H1 (cell line): ENCODE data around the gene YBX3. TPM values are rescaled to one million over a fixed set of nuclear protein-coding genes. Genes with fewer than 3 reads are reported as not detected.

Source experiments
- CTCF ChIA-PET: fragments of 300-600 bp; sonication (Branson Sonifier 250); formaldehyde crosslinking; loops from one replicate; lab custom pipeline; 2021; ENCODE audit not compliant: partially characterized antibody; lab: Charles Lee
- POLR2A ChIA-PET: fragments of 300-600 bp; sonication (Branson Sonifier 250); formaldehyde crosslinking; loops from one replicate; lab custom pipeline; 2021; ENCODE audit warnings: inconsistent platforms; ENCODE audit not compliant: partially characterized antibody; lab: Charles Lee
- DNase-seq, 2 experiments: peaks; one replicate each; pipeline versions ENCODE4 v3.0.0 to v3.0.0-alpha.2; 2010 to 2022; ENCODE audit warnings: low spot score in 2 of 2, low read depth in 1 of 2, mixed read lengths in 1 of 2
- FAIRE-seq: peaks from 2 replicates; lab custom pipeline; 2011; peaks lifted over from hg19 to GRCh38; lab: Jason Lieb, UNC
- H2AFZ ChIP-seq: 2 replicates; pipeline ENCODE4 v1.8.1; 2012; ENCODE audit warnings: low read length, inconsistent platforms
- H2AK5ac ChIP-seq: 2 replicates; pipeline ENCODE4 v1.6.1; 2013; ENCODE audit warnings: low read depth, low read length
- H2BK120ac ChIP-seq: replicated peaks from 2 replicates; pipeline ENCODE3; 2013; ENCODE audit warnings: low read depth, low read length, inconsistent platforms
- H2BK12ac ChIP-seq: 2 replicates; pipeline ENCODE4 v1.6.1; 2013; ENCODE audit warnings: low read depth, low read length
- H2BK15ac ChIP-seq: 2 replicates; pipeline ENCODE4 v1.6.1; 2013; ENCODE audit warnings: low read length
- H2BK20ac ChIP-seq: 2 replicates; pipeline ENCODE4 v1.6.1; 2013; ENCODE audit warnings: low read length
- H2BK5ac ChIP-seq: 2 replicates; pipeline ENCODE4 v1.6.1; 2013; ENCODE audit warnings: low read depth, low read length
- H3K14ac ChIP-seq: 2 replicates; pipeline ENCODE4 v1.6.1; 2013; ENCODE audit warnings: inconsistent platforms; ENCODE audit not compliant: insufficient read length
- H3K18ac ChIP-seq: 2 replicates; pipeline ENCODE4 v1.6.1; 2013; ENCODE audit warnings: low read length; ENCODE audit errors: extremely low read depth
- H3K23ac ChIP-seq: 2 replicates; pipeline ENCODE4 v1.6.1; 2013; ENCODE audit warnings: inconsistent platforms; ENCODE audit not compliant: insufficient read length
- H3K23me2 ChIP-seq: 2 replicates; pipeline ENCODE4 v1.6.1; 2013; ENCODE audit warnings: low read depth, low read length
- H3K27ac ChIP-seq: 2 replicates; pipeline ENCODE4 v1.6.1; 2011; ENCODE audit warnings: low read depth, low read length, inconsistent platforms
- H3K27me3 ChIP-seq, 4 experiments: replicated peaks in 1 of 4; 1 replicate in 1 of 4; 2 replicates in 3 of 4; pipeline versions ENCODE4 v1.6.1 to v1.8.1; 2011 to 2013; ENCODE audit warnings: low read length in 3 of 4, mild to moderate bottlenecking in 3 of 4, inconsistent platforms in 2 of 4, mixed read lengths in 2 of 4, moderate library complexity in 1 of 4; ENCODE audit not compliant: control insufficient read depth in 3 of 4, insufficient read depth in 3 of 4; ENCODE audit errors: extremely low read depth in 1 of 4
- H3K36me3 ChIP-seq, 4 experiments: 2 replicates each; pipeline versions ENCODE4 v1.6.1 to v1.8.1; 2011 to 2013; ENCODE audit warnings: mild to moderate bottlenecking in 4 of 4, low read length in 3 of 4, moderate library complexity in 2 of 4, control low read depth in 1 of 4, inconsistent platforms in 1 of 4; ENCODE audit not compliant: insufficient read depth in 4 of 4, control insufficient read depth in 2 of 4
- H3K4ac ChIP-seq: replicated peaks from 2 replicates; pipeline ENCODE3; 2013; ENCODE audit warnings: low read length, low read depth, mixed read lengths, inconsistent platforms; ENCODE audit not compliant: insufficient read length
- H3K4me1 ChIP-seq, 4 experiments: replicated peaks in 1 of 4; 1 replicate in 1 of 4; 2 replicates in 3 of 4; pipeline versions ENCODE4 v1.6.1 to v1.8.1; 2011 to 2013; ENCODE audit warnings: low read length in 3 of 4, inconsistent platforms in 2 of 4, mixed read lengths in 1 of 4; ENCODE audit not compliant: insufficient read depth in 4 of 4, control insufficient read depth in 3 of 4
- H3K4me2 ChIP-seq, 2 experiments: 2 replicates each; pipeline versions ENCODE4 v1.6.1 to v1.8.1; 2011 to 2013; ENCODE audit warnings: low read depth in 2 of 2, low read length in 2 of 2, control low read depth in 1 of 2, inconsistent platforms in 1 of 2, mild to moderate bottlenecking in 1 of 2; ENCODE audit not compliant: insufficient read depth in 1 of 2
- H3K4me3 ChIP-seq, 4 experiments: fragments of 200-600, 300-600 bp in 1 of 4; sonication (generic), shearing (Covaris generic), sonication (Bioruptor Twin) in 1 of 4; 2 replicates each; pipeline versions ENCODE4 v1.5.1 to v1.8.1; 2011 to 2016; ENCODE audit warnings: low read length in 4 of 4, low read depth in 3 of 4, control low read depth in 2 of 4, inconsistent platforms in 2 of 4, mild to moderate bottlenecking in 2 of 4, mixed read lengths in 1 of 4, moderate library complexity in 1 of 4; ENCODE audit not compliant: insufficient read depth in 2 of 4; ENCODE audit errors: extremely low read depth in 1 of 4
- H3K56ac ChIP-seq: replicated peaks from 2 replicates; pipeline ENCODE3; 2013; ENCODE audit warnings: low read depth, mild to moderate bottlenecking, mixed read lengths, low read length, inconsistent platforms; ENCODE audit not compliant: insufficient read length
- H3K79me1 ChIP-seq: 2 replicates; pipeline ENCODE4 v1.6.1; 2013; ENCODE audit warnings: low read depth, low read length, control low read depth
- H3K79me2 ChIP-seq, 2 experiments: 2 replicates each; pipeline versions ENCODE4 v1.6.1 to v1.8.1; 2012 to 2013; ENCODE audit warnings: low read length in 2 of 2, mild to moderate bottlenecking in 2 of 2, inconsistent platforms in 1 of 2; ENCODE audit not compliant: insufficient read depth in 2 of 2, control insufficient read depth in 1 of 2
- H3K9ac ChIP-seq, 4 experiments: replicated peaks in 1 of 4; 1 replicate in 1 of 4; 2 replicates in 3 of 4; pipeline versions ENCODE4 v1.6.1 to v1.8.1; 2011 to 2013; ENCODE audit warnings: low read depth in 3 of 4, low read length in 3 of 4, control low read depth in 2 of 4, mild to moderate bottlenecking in 2 of 4, moderate library complexity in 2 of 4, inconsistent platforms in 1 of 4; ENCODE audit errors: extremely low read depth in 1 of 4
- H3K9me3 ChIP-seq, 2 experiments: 2 replicates each; pipeline versions ENCODE4 v1.6.1 to v1.8.1; 2012 to 2013; ENCODE audit warnings: mild to moderate bottlenecking in 2 of 2, moderate library complexity in 2 of 2, control low read depth in 1 of 2, inconsistent platforms in 1 of 2, low read depth in 1 of 2, low read length in 1 of 2, mixed read lengths in 1 of 2; ENCODE audit not compliant: insufficient read depth in 2 of 2
- H4K20me1 ChIP-seq, 2 experiments: replicated peaks in 1 of 2; 2 replicates each; pipeline versions ENCODE3 to v1.8.1; 2011 to 2013; ENCODE audit warnings: inconsistent platforms in 2 of 2, low read length in 2 of 2, mild to moderate bottlenecking in 1 of 2; ENCODE audit not compliant: insufficient read depth in 2 of 2, control insufficient read depth in 1 of 2
- H4K5ac ChIP-seq: 2 replicates; pipeline ENCODE4 v1.6.1; 2013; ENCODE audit warnings: low read length, low read depth, mixed read lengths, inconsistent platforms; ENCODE audit not compliant: insufficient read length
- H4K8ac ChIP-seq: 2 replicates; pipeline ENCODE4 v1.8.0; 2013; ENCODE audit warnings: mild to moderate bottlenecking, moderate library complexity, low read length, inconsistent platforms; ENCODE audit not compliant: insufficient read depth; ENCODE audit errors: extremely low read depth
- H4K91ac ChIP-seq: replicated peaks from 2 replicates; pipeline ENCODE3; 2013; ENCODE audit warnings: low read length, mixed read lengths, inconsistent platforms; ENCODE audit not compliant: insufficient read length
- SRF ChIP-seq: IDR thresholded peaks from 2 replicates; pipeline ENCODE4 v1.6.1; 2011; ENCODE audit warnings: mild to moderate bottlenecking, low read depth, low read length, moderate library complexity
- WGBS, 2 experiments: shearing (Covaris generic) in 1 of 2; methylation state at CpG; one replicate each; pipeline versions ENCODE4 v1.1.6 to v1.1.7; 2013 to 2015; ENCODE audit warnings: low lambda C conversion rate in 2 of 2, mixed read lengths in 2 of 2, inconsistent platforms in 1 of 2, low coverage in 1 of 2, missing lambda C conversion rate in 1 of 2; ENCODE audit not compliant: insufficient replicate concordance in 2 of 2, insufficient coverage in 1 of 2, insufficient read length in 1 of 2; ENCODE audit errors: extremely low coverage in 1 of 2, missing lambda C conversion rate in 1 of 2; 5-methylcytosine and 5-hydroxymethylcytosine counted together
- polyA plus RNA-seq, 7 experiments: library from polyadenylated mRNA; depleted of rRNA in 3 of 7; stranded (reverse) in 5 of 7; unstranded in 2 of 7; fragments of >200 nt in 5 of 7; fragments of 200-250 nt in 2 of 7; gene quantifications; 1 replicate in 5 of 7; 2 replicates in 1 of 7; 4 replicates in 1 of 7; pipeline versions ENCODE4 v1.2.1 to v1.2.3, GENCODE V29; 2011 to 2013; ENCODE audit warnings: missing spikeins in 2 of 7, mixed read lengths in 2 of 7
- total RNA-seq: library from RNA; stranded (reverse); fragmentation: NEBNext Ultra II Directional; extraction: Animal tissue kit (Norgen Biotek cat#: 25700); gene quantifications from 2 replicates; pipeline ENCODE4 v1.2.1, GENCODE V29; 2021

YBX3 gene
- total and polyA plus RNA-seq, 2 of the 8 experiments (the other 6 are each of a cell fraction or from before 2014, with no cell fraction given) = 83.1 to 480 TPM

- no peaks in the 10 kb centered on the region for H4K20me1 ChIP-seq
- H2AFZ ChIP-seq = no peak overlapping the region
- H4K8ac ChIP-seq = no peak overlapping the region
- CTCF ChIA-PET = no interaction called here
- 91% methylated on average over 4 of the region's 4 CpGs; no CpG with 5 or more reads in 1 of the 2 experiments for WGBS, 2 experiments
- H3K23me2 ChIP-seq = no peaks in the 10 kb centered on the region; the same call in 1 of the 2 replicates
- peaks cover 0 to 4% (median 0%) of the 10 kb centered on the region in 4 experiments; a peak in 1 of 7 replicates for H3K4me1 ChIP-seq
- H3K27me3 ChIP-seq = no peaks in the 10 kb centered on the region
- H3K23ac ChIP-seq = no peak overlapping the region
- H2AK5ac ChIP-seq = no peak overlapping the region
- H3K4me2 ChIP-seq = no peak overlapping the region
- DNase-seq (no peak), FAIRE-seq (no peak)
- peaks cover 14 to 16% of the 10 kb centered on the region in 2 experiments for H3K9me3 ChIP-seq
- no peak overlapping the region for H4K5ac ChIP-seq
- no peak overlapping the region for H3K4ac ChIP-seq
- H3K14ac ChIP-seq = no peak overlapping the region
- no peak overlapping the region for H3K9ac ChIP-seq
- H4K91ac ChIP-seq = no peak overlapping the region
- H2BK20ac ChIP-seq = no peak overlapping the region
- H2BK5ac ChIP-seq = no peak overlapping the region
- no peak overlapping the region for H3K4me3 ChIP-seq
- no peak overlapping the region for H3K27ac ChIP-seq
- no peaks in the 10 kb centered on the region for H3K79me2 ChIP-seq
- no peaks in the 10 kb centered on the region for H3K79me1 ChIP-seq
- no peak overlapping the region for H3K56ac ChIP-seq
- H3K18ac ChIP-seq = no peak overlapping the region
- POLR2A ChIA-PET = no interaction called here
- H2BK12ac ChIP-seq = no peak overlapping the region
- no peaks in the 10 kb centered on the region for H3K36me3 ChIP-seq
- H2BK120ac ChIP-seq = no peak overlapping the region
- no peak overlapping the region for H2BK15ac ChIP-seq
- TF ChIP-seq SRF = no peak
Observed at GRCh38 chr12:10753059-10753458, 29.9 kb upstream of the YBX3 start.
